Right atrium auricular region (tissue), 2 donors: ENCODE measurements around the gene SCYL2. TPM values are rescaled to one million over a fixed set of nuclear protein-coding genes. Genes with fewer than 3 reads are reported as not detected.
"Not testable (repeated sequence)": the region's sequence is repeated elsewhere in the genome, so short reads cannot be mapped to it uniquely, and the experiment has no call there.

Experiments
- DNase-seq: peaks from one replicate; pipeline ENCODE4 v3.0.0-alpha.2; 2019; ENCODE audit warnings: low spot score
- H3K27ac ChIP-seq, 2 donors: fragments of 200-600 bp; sonication (generic); 1 replicate in 1 of 2; 2 replicates in 1 of 2; pipeline ENCODE4 v1.5.1; 2016 to 2019
- H3K27me3 ChIP-seq, 2 donors: fragments of 200-600 bp; sonication (generic); one replicate each; pipeline versions ENCODE4 v1.5.1 to v1.6.0; 2017 to 2019
- H3K36me3 ChIP-seq: fragments of 200-600 bp; sonication (generic); one replicate; pipeline ENCODE4 v1.5.1; 2016
- H3K4me1 ChIP-seq, 2 donors: fragments of 200-600 bp; sonication (generic); one replicate each; pipeline versions ENCODE4 v1.5.1 to v1.6.0; 2017 to 2019
- H3K4me3 ChIP-seq, 2 donors: fragments of 200-600 bp; sonication (generic); 1 replicate in 1 of 2; 2 replicates in 1 of 2; pipeline ENCODE4 v1.5.1; 2017 to 2019; ENCODE audit warnings: mild to moderate bottlenecking in 1 of 2, moderate library complexity in 1 of 2
- H3K9me3 ChIP-seq, 2 donors: fragments of 200-600 bp; sonication (generic); one replicate each; pipeline ENCODE4 v1.5.1; 2019
- total RNA-seq, 2 donors: library from RNA; depleted of rRNA; stranded (reverse); fragments of >200 nt; gene quantifications; one replicate each; pipeline ENCODE4 v1.1.0, GENCODE V29; 2016
- TF ChIP-seq, protein P1 (sequence below), 2 donors: fragments of 200-600 bp; sonication (generic); IDR thresholded peaks; one replicate each; pipeline ENCODE4 v1.5.1; 2019; ENCODE audit warnings: antibody characterized with exemption in 2 of 2

The SCYL2 gene
- total RNA-seq, 2 donors from 2014 or later = 21.1 to 36.9 TPM

DNA sequence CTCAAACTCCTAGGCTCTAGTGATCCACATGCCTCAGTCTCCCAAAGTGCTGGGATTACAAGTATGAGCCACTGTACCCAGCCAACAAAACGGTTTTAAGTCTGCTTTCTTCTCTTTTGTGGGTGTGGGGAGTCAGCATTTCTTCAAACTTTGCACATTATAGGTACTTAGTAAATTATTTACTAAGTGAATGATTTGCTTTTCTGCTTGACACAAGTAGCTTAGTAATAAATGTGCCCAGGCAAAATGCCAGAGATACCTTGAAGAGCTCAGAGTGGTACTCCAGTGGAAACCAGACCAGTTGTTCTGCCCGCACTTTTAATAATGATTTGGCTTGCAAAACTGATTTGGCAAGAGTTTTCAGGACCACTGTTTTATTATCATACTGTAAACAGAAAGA lies 15.1 kb upstream of the SCYL2 start:
- Histone ChIP-seq H3K27ac (no peak overlapping the region), H3K27me3 (no peaks in the 10 kb centered on the region), H3K9me3 (no peaks in the 10 kb centered on the region), H3K4me3 (no peak overlapping the region), H3K4me1 (no peaks in the 10 kb centered on the region), H3K36me3 (no peaks in the 10 kb centered on the region)
- TF ChIP-seq, protein P1, sequence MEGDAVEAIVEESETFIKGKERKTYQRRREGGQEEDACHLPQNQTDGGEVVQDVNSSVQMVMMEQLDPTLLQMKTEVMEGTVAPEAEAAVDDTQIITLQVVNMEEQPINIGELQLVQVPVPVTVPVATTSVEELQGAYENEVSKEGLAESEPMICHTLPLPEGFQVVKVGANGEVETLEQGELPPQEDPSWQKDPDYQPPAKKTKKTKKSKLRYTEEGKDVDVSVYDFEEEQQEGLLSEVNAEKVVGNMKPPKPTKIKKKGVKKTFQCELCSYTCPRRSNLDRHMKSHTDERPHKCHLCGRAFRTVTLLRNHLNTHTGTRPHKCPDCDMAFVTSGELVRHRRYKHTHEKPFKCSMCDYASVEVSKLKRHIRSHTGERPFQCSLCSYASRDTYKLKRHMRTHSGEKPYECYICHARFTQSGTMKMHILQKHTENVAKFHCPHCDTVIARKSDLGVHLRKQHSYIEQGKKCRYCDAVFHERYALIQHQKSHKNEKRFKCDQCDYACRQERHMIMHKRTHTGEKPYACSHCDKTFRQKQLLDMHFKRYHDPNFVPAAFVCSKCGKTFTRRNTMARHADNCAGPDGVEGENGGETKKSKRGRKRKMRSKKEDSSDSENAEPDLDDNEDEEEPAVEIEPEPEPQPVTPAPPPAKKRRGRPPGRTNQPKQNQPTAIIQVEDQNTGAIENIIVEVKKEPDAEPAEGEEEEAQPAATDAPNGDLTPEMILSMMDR (IDR thresholded peaks at IDR 0.05) = no peak
- no peak for DNase-seq

DNA sequence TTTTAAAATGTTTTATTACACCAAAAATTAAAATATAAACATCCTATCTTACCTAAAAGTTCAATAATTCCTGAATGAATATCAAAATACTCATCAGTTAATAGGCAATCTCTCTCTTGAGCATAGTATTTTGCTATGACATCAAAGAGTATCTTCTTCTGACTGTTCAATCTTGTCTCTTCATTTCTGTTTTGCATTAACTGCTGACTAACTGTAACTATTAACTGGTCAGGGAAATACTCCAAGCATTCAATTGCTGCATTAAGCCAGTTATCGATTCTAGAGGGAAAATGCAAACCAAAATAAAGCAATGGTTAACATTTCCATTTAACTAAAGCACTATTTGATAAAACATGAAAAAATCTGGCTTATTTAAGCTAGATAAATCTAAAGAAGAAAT lies 13.5 kb upstream of the SCYL2 start:
- Histone ChIP-seq H3K27ac (no peak overlapping the region), H3K9me3 (no peaks in the 10 kb centered on the region), H3K27me3 (no peaks in the 10 kb centered on the region), H3K4me1 (no peaks in the 10 kb centered on the region), H3K4me3 (no peak overlapping the region), H3K36me3 (no peaks in the 10 kb centered on the region)
- DNase-seq = no peak
- TF ChIP-seq, protein P1 (IDR thresholded peaks at IDR 0.05) = no peak

DNA sequence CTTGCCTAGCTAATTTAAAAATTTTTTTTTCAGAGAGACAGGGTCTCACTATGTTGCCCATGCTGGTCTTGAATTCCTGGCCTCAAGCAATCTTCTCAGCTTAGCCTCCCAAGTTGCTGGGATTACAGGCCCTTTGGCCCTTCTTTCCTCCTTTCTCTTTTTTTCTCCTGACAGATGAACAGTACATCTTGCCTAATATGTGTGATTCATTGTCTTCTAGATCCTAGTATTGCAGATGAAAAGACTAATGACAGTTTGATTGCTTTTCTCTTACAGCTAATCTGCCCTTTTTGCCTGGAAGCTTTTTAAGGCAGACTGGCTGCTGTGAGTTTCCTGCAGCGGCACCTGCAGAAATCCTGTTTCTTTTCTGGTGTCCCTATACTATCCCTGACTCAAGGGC lies 12.1 kb upstream of the SCYL2 start:
- no peak for DNase-seq
- H3K36me3 ChIP-seq = no peaks in the 10 kb centered on the region
- TF ChIP-seq, protein P1 (IDR thresholded peaks at IDR 0.05) = no peak
- no peak overlapping the region for H3K4me3 ChIP-seq
- H3K27me3 ChIP-seq = no peaks in the 10 kb centered on the region
- no peaks in the 10 kb centered on the region for H3K9me3 ChIP-seq
- H3K27ac ChIP-seq = no peak overlapping the region
- H3K4me1 ChIP-seq = no peaks in the 10 kb centered on the region

DNA sequence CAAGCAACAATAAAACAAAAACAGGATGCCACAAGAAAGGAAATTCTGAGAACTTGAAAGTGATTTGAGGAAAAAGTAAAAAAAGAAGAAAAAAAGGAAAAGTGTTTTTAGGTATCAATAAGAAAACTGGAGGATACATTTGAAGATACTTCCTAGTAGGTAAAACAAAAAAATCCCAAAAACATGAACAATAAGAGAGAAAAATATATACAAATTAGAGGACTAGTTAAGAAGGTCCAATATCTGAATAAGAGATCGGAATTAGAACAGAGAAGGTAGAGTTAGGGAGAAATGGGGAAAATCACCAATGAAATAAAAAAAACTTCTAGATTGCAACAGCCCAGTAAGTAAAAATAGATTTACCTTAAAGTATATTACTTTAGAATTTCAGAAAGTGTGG lies 8.8 kb upstream of the SCYL2 start:
- no peaks in the 10 kb centered on the region for H3K27me3 ChIP-seq
- no peaks in the 10 kb centered on the region for H3K4me1 ChIP-seq
- no peak for DNase-seq
- no peaks in the 10 kb centered on the region for H3K9me3 ChIP-seq
- TF ChIP-seq, protein P1 (IDR thresholded peaks at IDR 0.05) = no peak
- no peaks in the 10 kb centered on the region for H3K36me3 ChIP-seq
- no peak overlapping the region for H3K4me3 ChIP-seq
- no peak overlapping the region for H3K27ac ChIP-seq

DNA sequence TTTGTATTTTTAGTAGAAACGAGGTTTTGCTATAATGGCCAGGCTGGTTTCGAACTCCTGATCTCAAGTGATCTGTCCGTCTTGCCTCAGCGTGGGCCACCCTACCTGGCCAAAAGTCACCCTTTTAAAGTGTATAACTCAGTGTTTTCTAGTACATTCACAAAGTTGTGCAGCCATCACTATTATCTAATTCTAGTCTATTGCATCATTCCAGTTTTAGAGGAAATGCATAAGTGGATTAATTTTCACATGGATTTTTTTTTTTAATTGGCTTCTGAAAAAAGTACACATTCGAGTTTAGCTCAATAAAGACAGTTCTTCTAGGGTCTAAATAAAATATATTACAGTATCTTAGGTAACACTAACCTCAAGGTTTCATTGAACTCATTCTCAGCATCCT lies 3.8 kb upstream of the SCYL2 start:
- H3K27me3 ChIP-seq = no peaks in the 10 kb centered on the region
- DNase-seq = no peak
- no peak overlapping the region for H3K4me3 ChIP-seq
- H3K9me3 ChIP-seq = no peaks in the 10 kb centered on the region
- TF ChIP-seq, protein P1 (IDR thresholded peaks at IDR 0.05) = no peak
- no peak overlapping the region for H3K27ac ChIP-seq
- no peaks in the 10 kb centered on the region for H3K36me3 ChIP-seq
- peaks cover 0 to 7% of the 10 kb centered on the region in 2 donors for H3K4me1 ChIP-seq

DNA sequence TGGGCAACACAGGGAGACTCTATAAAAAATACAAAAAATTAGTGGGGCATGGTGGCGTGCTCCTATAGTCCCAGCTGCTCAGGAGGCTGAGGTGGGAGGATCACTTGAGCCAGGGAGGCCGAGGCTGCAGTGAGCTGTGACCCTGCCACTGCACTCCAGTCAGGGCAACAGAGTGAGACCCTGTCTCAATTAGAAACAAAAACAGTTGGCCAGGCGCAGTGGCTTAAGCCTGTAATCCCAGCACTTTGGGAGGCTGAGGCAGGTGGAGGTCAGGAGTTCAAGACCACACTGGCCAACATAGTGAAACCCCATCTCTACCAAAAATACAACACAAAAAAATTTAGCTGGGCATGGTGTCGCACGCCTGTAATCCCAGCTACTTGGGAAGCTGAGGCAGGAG lies 1.9 kb upstream of the SCYL2 start:
- H3K9me3 ChIP-seq, H3K27ac ChIP-seq, H3K36me3 ChIP-seq, DNase-seq, H3K4me3 ChIP-seq, H3K27me3 ChIP-seq: not testable (repeated sequence)
- peaks cover 0 to 27% of the 10 kb centered on the region in 2 donors for H3K4me1 ChIP-seq
